Uterus (tissue), 2 donors: Measurements from ENCODE around the gene KRTAP5-5.

Source experiments
- CTCF ChIP-seq, 4 experiments: fragments of 200-600 bp in 2 of 4; fragments of 450-650 bp in 2 of 4; sonication (generic) in 2 of 4; IDR thresholded peaks; one replicate each; pipeline ENCODE4 v1.5.1; 2016 to 2019; ENCODE audit warnings: antibody characterized with exemption in 4 of 4, mild to moderate bottlenecking in 2 of 4, moderate library complexity in 1 of 4
- POLR2A ChIP-seq, 2 donors: fragments of 450-650 bp; IDR thresholded peaks; one replicate each; pipeline ENCODE4 v1.6.1; 2016; ENCODE audit warnings: antibody characterized with exemption in 2 of 2, mild to moderate bottlenecking in 1 of 2, moderate library complexity in 1 of 2

GRCh38 chr11:1647901-1648652 lies 18.5 kb downstream of the KRTAP5-5 start:
- no peak for TF ChIP-seq CTCF (IDR thresholded peaks at IDR 0.05)
- TF ChIP-seq POLR2A (IDR thresholded peaks at IDR 0.05), result no peak
